OCI-LY3 (cell line): Measurements from ENCODE around the gene SLC16A4.

Source experiments
- H2AFZ ChIP-seq: fragments of 200-600, 300-600 bp; shearing (Covaris generic); 2 replicates; pipeline ENCODE4 v1.6.0; 2014; ENCODE audit warnings: antibody characterized with exemption, low read depth, low read length
- H3K27ac ChIP-seq: fragments of 200-600, 300-600 bp; sonication (generic); 2 replicates; pipeline ENCODE4 v1.5.1; 2014; ENCODE audit warnings: mild to moderate bottlenecking, low read length, moderate library complexity, mixed read lengths
- H3K27me3 ChIP-seq: fragments of 200-600, 300-600 bp; sonication (generic); 2 replicates; pipeline ENCODE4 v1.6.1; 2014; ENCODE audit warnings: low read depth, low read length, mixed read lengths
- H3K36me3 ChIP-seq: fragments of 200-600, 300-600 bp; sonication (generic); replicated peaks from 2 replicates; pipeline ENCODE3; 2014; ENCODE audit warnings: low read depth, low read length, mixed read lengths
- H3K4me1 ChIP-seq: fragments of 300-600, 200-600 bp; sonication (generic); 2 replicates; pipeline ENCODE4 v1.6.1; 2014; ENCODE audit warnings: low read length, mixed read lengths
- H3K4me2 ChIP-seq: fragments of 200-600, 300-600 bp; sonication (generic); 2 replicates; pipeline ENCODE4 v1.6.1; 2014; ENCODE audit warnings: low read length, mixed read lengths
- H3K4me3 ChIP-seq: fragments of 300-600, 200-600 bp; sonication (generic); 2 replicates; pipeline ENCODE4 v1.5.1; 2014; ENCODE audit warnings: antibody characterized with exemption, mild to moderate bottlenecking, low read length, moderate library complexity
- H3K79me2 ChIP-seq: fragments of 300-600, 200-600 bp; shearing (Covaris generic); 2 replicates; pipeline ENCODE4 v1.6.1; 2014; ENCODE audit warnings: mild to moderate bottlenecking, low read length, mixed read lengths
- H3K9ac ChIP-seq: fragments of 300-600, 200-600 bp; shearing (Covaris generic); 2 replicates; pipeline ENCODE4 v1.6.0; 2014; ENCODE audit warnings: mild to moderate bottlenecking, low read length, moderate library complexity
- H3K9me3 ChIP-seq: fragments of 200-600, 300-600 bp; shearing (Covaris generic); 2 replicates; pipeline ENCODE4 v1.6.1; 2014; ENCODE audit warnings: low read length, mixed read lengths; ENCODE audit not compliant: insufficient read depth
- H4K20me1 ChIP-seq: fragments of 200-600, 300-600 bp; sonication (generic); 2 replicates; pipeline ENCODE4 v1.6.1; 2016; ENCODE audit warnings: low read length, mixed read lengths; ENCODE audit not compliant: insufficient read depth
- EZH2phosphoT487 ChIP-seq: fragments of 200-600 bp; shearing (Covaris generic); IDR thresholded peaks from 2 replicates; pipeline ENCODE4 v1.6.1; 2018; ENCODE audit warnings: antibody characterized with exemption, mixed run types, low read depth
- TF ChIP-seq, protein P1 (sequence below): fragments of 200-600, 300-600 bp; sonication (generic); IDR thresholded peaks from 2 replicates; pipeline ENCODE4 v1.5.1; 2014; ENCODE audit warnings: antibody characterized with exemption, low read length, low read depth

Gene SLC16A4

GRCh38 chr1:110434946-110435345 lies 44.1 kb upstream of the SLC16A4 start:
- no peak overlapping the region for H2AFZ ChIP-seq
- H3K9me3 ChIP-seq, result no peaks in the 10 kb centered on the region
- H3K4me1 ChIP-seq, result peaks cover 5% of the 10 kb centered on the region; the same call in 1 of the 2 replicates
- no peak overlapping the region for H3K27ac ChIP-seq
- H3K9ac ChIP-seq, result no peak overlapping the region
- no peaks in the 10 kb centered on the region for H3K36me3 ChIP-seq
- H3K27me3 ChIP-seq, result no peaks in the 10 kb centered on the region
- H3K79me2 ChIP-seq, result no peaks in the 10 kb centered on the region
- TF ChIP-seq, protein P1, sequence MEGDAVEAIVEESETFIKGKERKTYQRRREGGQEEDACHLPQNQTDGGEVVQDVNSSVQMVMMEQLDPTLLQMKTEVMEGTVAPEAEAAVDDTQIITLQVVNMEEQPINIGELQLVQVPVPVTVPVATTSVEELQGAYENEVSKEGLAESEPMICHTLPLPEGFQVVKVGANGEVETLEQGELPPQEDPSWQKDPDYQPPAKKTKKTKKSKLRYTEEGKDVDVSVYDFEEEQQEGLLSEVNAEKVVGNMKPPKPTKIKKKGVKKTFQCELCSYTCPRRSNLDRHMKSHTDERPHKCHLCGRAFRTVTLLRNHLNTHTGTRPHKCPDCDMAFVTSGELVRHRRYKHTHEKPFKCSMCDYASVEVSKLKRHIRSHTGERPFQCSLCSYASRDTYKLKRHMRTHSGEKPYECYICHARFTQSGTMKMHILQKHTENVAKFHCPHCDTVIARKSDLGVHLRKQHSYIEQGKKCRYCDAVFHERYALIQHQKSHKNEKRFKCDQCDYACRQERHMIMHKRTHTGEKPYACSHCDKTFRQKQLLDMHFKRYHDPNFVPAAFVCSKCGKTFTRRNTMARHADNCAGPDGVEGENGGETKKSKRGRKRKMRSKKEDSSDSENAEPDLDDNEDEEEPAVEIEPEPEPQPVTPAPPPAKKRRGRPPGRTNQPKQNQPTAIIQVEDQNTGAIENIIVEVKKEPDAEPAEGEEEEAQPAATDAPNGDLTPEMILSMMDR, result no peak
- no peak for TF ChIP-seq EZH2phosphoT487
- H3K4me3 ChIP-seq, result no peak overlapping the region
- no peaks in the 10 kb centered on the region for H4K20me1 ChIP-seq
- H3K4me2 ChIP-seq, result no peak overlapping the region

DNA sequence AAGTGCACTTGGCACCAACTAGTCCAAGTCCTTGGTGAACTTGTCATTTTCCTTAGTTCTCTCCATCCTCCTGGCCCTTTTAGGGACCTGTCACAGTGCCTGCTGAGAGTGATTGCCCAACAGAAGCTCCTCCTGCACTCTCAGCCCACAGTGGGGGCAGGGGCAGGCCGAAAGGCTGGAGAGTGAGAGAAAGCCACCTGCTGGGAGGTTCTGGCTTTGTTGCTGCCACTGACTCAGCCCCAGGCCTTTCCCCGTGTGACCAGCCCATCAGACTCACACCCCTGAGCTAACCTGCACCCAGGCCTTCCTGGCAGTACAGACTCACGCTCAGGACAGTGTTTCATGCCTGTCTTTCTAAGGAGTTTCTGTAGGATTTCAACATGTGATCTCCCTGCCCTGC lies 43.0 kb upstream of the SLC16A4 start:
- Histone ChIP-seq H4K20me1 (no peaks in the 10 kb centered on the region), H3K27me3 (no peaks in the 10 kb centered on the region), H2AFZ (no peak overlapping the region), H3K9me3 (no peaks in the 10 kb centered on the region), H3K9ac (no peak overlapping the region), H3K36me3 (no peaks in the 10 kb centered on the region), H3K4me3 (no peak overlapping the region), H3K79me2 (no peaks in the 10 kb centered on the region), H3K4me2 (no peak overlapping the region), H3K27ac (no peak overlapping the region), H3K4me1 (peaks cover 5% of the 10 kb centered on the region; the same call in 1 of the 2 replicates)
- TF ChIP-seq EZH2phosphoT487, result no peak
- TF ChIP-seq, protein P1, result no peak

GRCh38 chr1:110433213-110433612 lies 42.4 kb upstream of the SLC16A4 start:
- Histone ChIP-seq H3K36me3 (no peaks in the 10 kb centered on the region), H3K4me2 (no peak overlapping the region), H3K4me3 (no peak overlapping the region), H3K9me3 (no peaks in the 10 kb centered on the region), H3K4me1 (peaks cover 5% of the 10 kb centered on the region; the same call in 1 of the 2 replicates), H3K79me2 (no peaks in the 10 kb centered on the region), H4K20me1 (no peaks in the 10 kb centered on the region), H3K27me3 (no peaks in the 10 kb centered on the region), H2AFZ (no peak overlapping the region), H3K27ac (no peak overlapping the region), H3K9ac (no peak overlapping the region)
- TF ChIP-seq, protein P1, result no peak
- TF ChIP-seq EZH2phosphoT487, result no peak

- TF ChIP-seq, protein P1, result no peak
- no peak for TF ChIP-seq EZH2phosphoT487
- peaks cover 5% of the 10 kb centered on the region; the same call in 1 of the 2 replicates for H3K4me1 ChIP-seq
- H2AFZ ChIP-seq, result no peak overlapping the region
- no peak overlapping the region for H3K4me3 ChIP-seq
- no peak overlapping the region for H3K4me2 ChIP-seq
- no peaks in the 10 kb centered on the region for H4K20me1 ChIP-seq
- no peaks in the 10 kb centered on the region for H3K36me3 ChIP-seq
- no peaks in the 10 kb centered on the region for H3K79me2 ChIP-seq
- no peaks in the 10 kb centered on the region for H3K9me3 ChIP-seq
- no peak overlapping the region for H3K9ac ChIP-seq
- no peaks in the 10 kb centered on the region for H3K27me3 ChIP-seq
- H3K27ac ChIP-seq, result no peak overlapping the region
These were observed 40.1 kb upstream of the SLC16A4 start for GRCh38 chr1:110430901-110431300.
